Colonic mucosa (tissue), 4 donors: ENCODE results near the gene BBS12. TPM values are rescaled to one million over a fixed set of nuclear protein-coding genes. Genes with fewer than 3 reads are reported as not detected.

Experiments used
- DNase-seq: peaks from one replicate; pipeline ENCODE4 v3.0.0-alpha.2; 2020
- H3K27ac ChIP-seq: fragments of 200-600 bp; one replicate; pipeline ENCODE4 v1.8.0; 2021
- H3K27me3 ChIP-seq: fragments of 200-600 bp; one replicate; pipeline ENCODE4 v1.8.0; 2021
- H3K36me3 ChIP-seq: fragments of 200-600 bp; one replicate; pipeline ENCODE4 v1.8.0; 2021
- H3K4me1 ChIP-seq: fragments of 200-600 bp; one replicate; pipeline ENCODE4 v1.8.0; 2021; ENCODE audit warnings: mild to moderate bottlenecking
- H3K4me3 ChIP-seq: fragments of 200-600 bp; one replicate; pipeline ENCODE4 v1.8.0; 2021
- H3K9ac ChIP-seq, 2 donors: one replicate each; pipeline ENCODE4 v1.7.0; 2013; ENCODE audit warnings: control low read depth in 2 of 2, low read depth in 2 of 2, low read length in 2 of 2
- H3K9me3 ChIP-seq: fragments of 200-600 bp; one replicate; pipeline ENCODE4 v1.8.0; 2021
- intact Hi-C: fragments of 100-400 bp; cut with DNase I; formaldehyde crosslinking; loops from one replicate; pipeline ENCODE4 v1.14.1; 2022
- total RNA-seq, 2 donors: library from RNA; stranded (reverse); fragmentation: NEBNext Ultra II Directional in 1 of 2; extraction: Animal tissue kit (Norgen Biotek cat#: 25700) in 1 of 2; gene quantifications; one replicate each; pipeline ENCODE4 v1.2.1, GENCODE V29; 2021
- TF ChIP-seq, protein P1 (sequence below): fragments of 200-600 bp; IDR thresholded peaks from one replicate; pipeline ENCODE4 v1.8.0; 2022; ENCODE audit warnings: antibody characterized with exemption, mild to moderate bottlenecking
- donor health status: healthy.
- donor health status: DM: no; HTN: no; CAD: no.
- donor health status: DM: no; HTN: no; CAD: no.

Gene BBS12
- total RNA-seq, 2 donors from 2014 or later = 1.9 to 4.8 TPM

DNA sequence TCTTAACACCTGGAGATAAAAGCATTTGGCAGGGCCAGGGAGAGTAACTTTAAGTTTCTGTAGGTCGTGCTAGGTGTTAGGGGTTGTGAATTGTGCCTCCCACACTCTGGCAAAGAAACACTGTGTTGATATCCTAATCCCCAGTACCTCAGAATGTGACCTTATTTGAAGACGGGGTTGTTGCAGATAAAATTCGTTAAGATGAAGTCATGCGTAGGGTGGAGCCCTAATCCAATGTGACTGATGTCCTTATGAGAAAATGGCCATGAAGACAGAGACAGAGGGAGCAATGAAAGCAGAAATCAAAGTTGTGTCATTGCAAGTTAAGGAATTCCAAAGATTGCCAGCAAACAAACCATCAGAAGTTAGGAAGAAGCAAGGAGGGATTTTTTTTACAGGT, 40.5 kb upstream of the BBS12 start:
- no peaks in the 10 kb centered on the region for H3K4me1 ChIP-seq
- no peaks in the 10 kb centered on the region for H3K27me3 ChIP-seq
- no peaks in the 10 kb centered on the region for H3K36me3 ChIP-seq
- no peak overlapping the region for H3K27ac ChIP-seq
- intact Hi-C loops = no loop called here
- H3K9me3 ChIP-seq = no peaks in the 10 kb centered on the region
- DNase-seq = no peak
- H3K9ac ChIP-seq = no peak overlapping the region
- TF ChIP-seq, protein P1, sequence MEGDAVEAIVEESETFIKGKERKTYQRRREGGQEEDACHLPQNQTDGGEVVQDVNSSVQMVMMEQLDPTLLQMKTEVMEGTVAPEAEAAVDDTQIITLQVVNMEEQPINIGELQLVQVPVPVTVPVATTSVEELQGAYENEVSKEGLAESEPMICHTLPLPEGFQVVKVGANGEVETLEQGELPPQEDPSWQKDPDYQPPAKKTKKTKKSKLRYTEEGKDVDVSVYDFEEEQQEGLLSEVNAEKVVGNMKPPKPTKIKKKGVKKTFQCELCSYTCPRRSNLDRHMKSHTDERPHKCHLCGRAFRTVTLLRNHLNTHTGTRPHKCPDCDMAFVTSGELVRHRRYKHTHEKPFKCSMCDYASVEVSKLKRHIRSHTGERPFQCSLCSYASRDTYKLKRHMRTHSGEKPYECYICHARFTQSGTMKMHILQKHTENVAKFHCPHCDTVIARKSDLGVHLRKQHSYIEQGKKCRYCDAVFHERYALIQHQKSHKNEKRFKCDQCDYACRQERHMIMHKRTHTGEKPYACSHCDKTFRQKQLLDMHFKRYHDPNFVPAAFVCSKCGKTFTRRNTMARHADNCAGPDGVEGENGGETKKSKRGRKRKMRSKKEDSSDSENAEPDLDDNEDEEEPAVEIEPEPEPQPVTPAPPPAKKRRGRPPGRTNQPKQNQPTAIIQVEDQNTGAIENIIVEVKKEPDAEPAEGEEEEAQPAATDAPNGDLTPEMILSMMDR = no peak
- H3K4me3 ChIP-seq = no peak overlapping the region

DNA sequence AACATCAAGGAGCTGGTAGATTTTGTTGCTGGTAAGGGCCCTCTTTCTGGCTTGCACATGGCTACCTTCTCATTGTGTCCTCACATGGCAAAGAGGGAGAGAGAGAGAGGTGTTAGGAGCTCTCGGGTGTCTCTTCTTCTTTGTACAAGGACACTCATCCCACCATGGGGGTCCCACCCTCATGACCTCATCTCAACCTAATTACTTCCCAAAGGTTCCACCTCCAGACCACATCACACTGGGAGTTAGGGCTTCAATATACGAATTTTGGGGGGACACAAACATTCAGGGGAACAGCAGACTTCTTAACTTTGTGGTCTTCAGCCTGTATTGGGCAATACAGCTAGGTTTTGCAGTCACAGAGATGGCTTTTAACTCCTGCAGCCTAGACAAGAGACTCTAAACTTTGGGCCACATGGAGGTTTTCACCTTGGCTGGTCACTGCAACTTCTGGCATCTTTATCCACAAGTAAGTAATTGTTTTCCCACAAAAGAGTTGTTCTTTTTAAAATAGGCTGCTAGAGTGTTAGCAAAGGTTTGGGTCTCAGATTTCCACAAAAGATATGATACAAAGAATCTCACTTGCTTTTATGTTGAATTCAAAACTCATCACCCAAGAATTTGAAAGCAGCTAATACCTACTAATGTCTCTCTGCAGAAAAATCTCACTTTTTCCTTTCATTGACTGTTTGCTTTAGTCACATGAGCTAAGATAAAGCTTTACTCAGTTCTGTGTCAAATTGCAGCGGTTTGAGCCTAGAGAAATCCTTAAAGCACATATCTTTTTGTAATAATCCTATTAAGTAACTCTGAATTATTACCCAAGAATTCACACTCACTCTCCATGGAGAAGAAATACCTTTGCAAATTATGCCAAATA, 39.6 kb upstream of the BBS12 start:
- intact Hi-C loops = no loop called here
- TF ChIP-seq, protein P1 = no peak
- Histone ChIP-seq H3K9ac (no peak overlapping the region), H3K4me3 (no peak overlapping the region), H3K36me3 (no peaks in the 10 kb centered on the region), H3K27ac (no peak overlapping the region), H3K9me3 (no peaks in the 10 kb centered on the region), H3K27me3 (no peaks in the 10 kb centered on the region), H3K4me1 (no peaks in the 10 kb centered on the region)
- DNase-seq = no peak

DNA sequence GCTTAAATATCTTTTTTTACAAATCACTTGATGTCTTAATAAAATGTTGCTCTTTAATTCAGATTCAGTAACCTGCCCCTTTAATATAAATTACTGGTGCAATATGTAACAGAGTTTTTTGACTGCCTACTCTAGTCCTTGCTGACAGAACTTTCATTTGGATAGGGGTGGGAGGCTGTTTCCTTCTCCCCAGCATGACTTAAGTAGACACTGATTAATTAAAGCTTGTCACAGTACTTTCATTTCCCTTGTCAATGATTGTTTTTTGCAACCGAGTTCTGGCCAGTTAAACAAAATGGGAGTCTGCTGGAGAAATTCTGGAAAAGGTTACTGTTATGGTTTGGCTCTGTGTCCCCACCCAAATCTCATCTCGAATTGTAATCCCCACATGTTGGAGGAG, 37.3 kb upstream of the BBS12 start:
- intact Hi-C loops = no loop called here
- Histone ChIP-seq H3K9ac (no peak overlapping the region), H3K27me3 (no peaks in the 10 kb centered on the region), H3K4me3 (no peak overlapping the region), H3K27ac (no peak overlapping the region), H3K9me3 (no peaks in the 10 kb centered on the region), H3K4me1 (no peaks in the 10 kb centered on the region), H3K36me3 (no peaks in the 10 kb centered on the region)
- TF ChIP-seq, protein P1 = no peak
- DNase-seq = no peak

DNA sequence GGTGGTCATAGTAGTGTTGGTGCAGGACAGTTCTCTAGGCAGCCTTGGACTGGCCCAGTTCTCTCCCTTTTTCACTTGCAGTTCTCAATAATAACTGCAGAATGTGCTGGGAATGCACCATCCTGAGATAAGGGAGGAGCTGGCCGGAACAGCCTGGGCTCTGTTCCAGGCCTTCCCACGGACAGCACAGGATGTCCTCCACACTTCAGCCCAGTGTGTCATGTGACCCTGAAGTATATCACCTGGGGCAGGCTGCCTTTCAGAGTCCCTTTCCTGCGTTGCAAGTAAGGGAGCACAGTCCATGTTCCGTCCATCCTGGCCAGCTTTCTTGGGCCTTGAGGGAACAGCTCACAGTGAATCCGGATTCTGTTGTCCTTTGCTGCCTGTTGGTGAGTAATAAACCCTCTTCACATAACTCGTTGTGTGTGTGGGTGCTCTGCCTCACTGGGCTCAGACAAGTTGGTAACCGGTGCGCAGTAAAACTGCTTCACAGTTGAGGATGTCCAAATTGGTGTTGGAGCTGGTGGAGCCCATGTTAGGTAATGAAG, 32.3 kb upstream of the BBS12 start:
- intact Hi-C loops = no loop called here
- H3K9ac ChIP-seq = no peak overlapping the region

DNA sequence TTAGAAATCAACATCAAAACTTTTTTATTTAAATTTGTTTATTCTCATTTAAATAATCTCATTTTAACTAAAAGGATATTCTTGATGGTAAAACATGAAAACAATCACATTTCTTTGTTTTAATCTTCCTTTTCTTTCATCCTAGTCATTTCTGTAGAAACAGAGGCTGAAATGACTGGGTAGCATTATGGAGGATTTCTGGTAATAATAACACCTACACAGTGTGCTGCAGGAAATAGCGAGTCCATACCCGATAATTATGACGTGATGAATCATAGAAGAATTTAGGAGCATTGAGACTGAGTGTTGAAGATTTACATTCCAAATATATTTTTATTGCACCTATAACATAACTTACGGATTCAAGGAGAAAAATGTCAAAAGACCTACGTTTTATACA, 31.4 kb upstream of the BBS12 start:
- H3K9me3 ChIP-seq = no peaks in the 10 kb centered on the region
- intact Hi-C loops = no loop called here
- no peaks in the 10 kb centered on the region for H3K36me3 ChIP-seq
- TF ChIP-seq, protein P1 = no peak
- DNase-seq = no peak
- no peak overlapping the region for H3K9ac ChIP-seq
- H3K27ac ChIP-seq = no peak overlapping the region
- no peak overlapping the region for H3K4me3 ChIP-seq
- peaks cover 8% of the 10 kb centered on the region for H3K4me1 ChIP-seq
- H3K27me3 ChIP-seq = no peaks in the 10 kb centered on the region

More for the DNA sequence above, 32.3 kb upstream of the BBS12 start:
- DNase-seq = peak; percentile 60
- H3K4me1 ChIP-seq = peaks cover 8% of the 10 kb centered on the region
- no peak overlapping the region for H3K4me3 ChIP-seq
- no peak overlapping the region for H3K27ac ChIP-seq
- TF ChIP-seq, protein P1 = no peak
- H3K27me3 ChIP-seq = no peaks in the 10 kb centered on the region
- H3K9me3 ChIP-seq = no peaks in the 10 kb centered on the region
- H3K36me3 ChIP-seq = no peaks in the 10 kb centered on the region
